Psoas muscle (tissue), 8 donors: ENCODE data around the gene ZNF236. TPM values are rescaled to one million over a fixed set of nuclear protein-coding genes. Genes with fewer than 3 reads are reported as not detected.

Experiments used
- ATAC-seq, 4 donors: fragments of 200-7000 bp; cut with Tn5 transposase; one replicate each; pipeline ENCODE4 v1.9.1; 2020; ENCODE audit warnings: moderate library complexity in 3 of 4, mild to moderate bottlenecking in 2 of 4
- DNase-seq, 2 donors: peaks; one replicate each; pipeline ENCODE4 v3.0.0-alpha.2; 2020
- H3K27ac ChIP-seq: fragments of 200-600 bp; one replicate; pipeline ENCODE4 v1.8.0; 2022
- H3K27me3 ChIP-seq, 3 donors: fragments of 200-600 bp in 1 of 3; one replicate each; pipeline versions ENCODE4 v1.6.1 to v1.8.0; 2013 to 2022; ENCODE audit warnings: low read length in 2 of 3, mild to moderate bottlenecking in 2 of 3, moderate library complexity in 1 of 3; ENCODE audit not compliant: insufficient read depth in 3 of 3
- H3K36me3 ChIP-seq, 2 donors: fragments of 200-600 bp in 1 of 2; one replicate each; pipeline versions ENCODE4 v1.6.1 to v1.8.0; 2013 to 2022; ENCODE audit warnings: low read depth in 1 of 2, mild to moderate bottlenecking in 1 of 2, moderate library complexity in 1 of 2; ENCODE audit not compliant: insufficient read depth in 1 of 2
- H3K4me1 ChIP-seq: fragments of 200-600 bp; one replicate; pipeline ENCODE4 v1.8.0; 2022
- H3K4me3 ChIP-seq: fragments of 200-600 bp; one replicate; pipeline ENCODE4 v1.8.0; 2022; ENCODE audit warnings: mild to moderate bottlenecking
- H3K9me3 ChIP-seq: fragments of 200-600 bp; one replicate; pipeline ENCODE4 v1.8.0; 2022
- CTCF ChIP-seq: fragments of 200-600 bp; IDR thresholded peaks from one replicate; pipeline ENCODE4 v1.8.0; 2022; ENCODE audit warnings: antibody characterized with exemption
- WGBS, 3 donors: extraction: QIAGEN DNeasy Blood & Tissue Kit; methylation state at CpG; one replicate each; pipeline versions ENCODE4 v1.1.6 to v1.1.7; 2013; 5-methylcytosine and 5-hydroxymethylcytosine counted together
- intact Hi-C, 2 donors: fragments of 100-400 bp; cut with DNase I; formaldehyde crosslinking; loops; one replicate each; pipeline versions ENCODE4 v1.11.0 to v1.14.2; 2022
- polyA plus RNA-seq, 3 donors: library from polyadenylated mRNA; stranded (reverse); fragments of 200-250 nt; gene quantifications; one replicate each; pipeline ENCODE4 v1.2.3, GENCODE V29; 2013
- total RNA-seq, 4 donors: library from RNA; stranded (reverse); fragmentation: NEBNext Ultra II Directional in 2 of 4; extraction: Animal tissue kit (Norgen Biotek cat#: 25700) in 2 of 4; gene quantifications; one replicate each; pipeline versions ENCODE4 v1.2.1 to v1.2.4, GENCODE V29; 2021 to 2023
- donor health status: healthy with polysubstance abuse.
- donor health status: DM: no; HTN: no; CAD: no; lungs with moderate emphysema.
- donor health status: Bipolar disorder and iron deficiency.
- donor health status: healthy.
- donor health status: DM: yes; HTN: yes; CAD: no.
- donor health status: DM: no; HTN: no; CAD: no.
- donor health status: DM: no; HTN: no; CAD: no.
- donor health status: DM: yes; HTN: yes; CAD: no.

The ZNF236 gene
- total and polyA plus RNA-seq, 7 donors, result 0.76 to 9.4 (median 7.5) TPM

GRCh38 chr18:76972241-76972640 lies 149.9 kb downstream of the ZNF236 start:
- ATAC-seq, result no peak
- no peak for TF ChIP-seq CTCF
- 77 to 83% (median 83%) methylated on average over 6 of the region's 6 CpGs for WGBS, 3 donors

GRCh38 chr18:76972846-76973519 lies 150.6 kb downstream of the ZNF236 start:
- DNase-seq (no peak), ATAC-seq (no peak)
- intact Hi-C loops, result no loop called here
- H3K4me1 ChIP-seq, result peaks cover 13% of the 10 kb centered on the region
- H3K27me3 ChIP-seq, result no peaks in the 10 kb centered on the region
- H3K4me3 ChIP-seq, result no peak overlapping the region
- no peak for TF ChIP-seq CTCF
- H3K9me3 ChIP-seq, result no peaks in the 10 kb centered on the region
- peaks cover 0 to 16% of the 10 kb centered on the region in 2 donors for H3K36me3 ChIP-seq
- WGBS, 3 donors, result 55 to 59% (median 57%) methylated on average over 13 of the region's 13 CpGs
- no peak overlapping the region for H3K27ac ChIP-seq

More at GRCh38 chr18:76972241-76972640, 149.9 kb downstream of the ZNF236 start:
- no peaks in the 10 kb centered on the region for H3K9me3 ChIP-seq
- peaks cover 6% of the 10 kb centered on the region for H3K4me1 ChIP-seq
- no peaks in the 10 kb centered on the region for H3K27me3 ChIP-seq
- intact Hi-C loops, result no loop called here
- no peak overlapping the region for H3K27ac ChIP-seq
- no peak overlapping the region for H3K4me3 ChIP-seq
- no peak for DNase-seq
- H3K36me3 ChIP-seq, result peaks cover 0 to 16% of the 10 kb centered on the region in 2 donors

- WGBS, 3 donors, result 92 to 94% (median 94%) methylated on average over 20 of the region's 20 CpGs
- H3K36me3 ChIP-seq, result peaks cover 0 to 12% of the 10 kb centered on the region in 2 donors
- no peak for TF ChIP-seq CTCF
- H3K9me3 ChIP-seq, result no peaks in the 10 kb centered on the region
- peaks cover 15% of the 10 kb centered on the region for H3K4me1 ChIP-seq
- DNase-seq (no peak), ATAC-seq (no peak)
- no peak overlapping the region for H3K27ac ChIP-seq
- no peaks in the 10 kb centered on the region for H3K27me3 ChIP-seq
- H3K4me3 ChIP-seq, result no peak overlapping the region
- intact Hi-C loops, result no loop called here
Measured at GRCh38 chr18:76973520-76974266, 151.3 kb downstream of the ZNF236 start.

GRCh38 chr18:76974386-76974785 lies 152.0 kb downstream of the ZNF236 start:
- 78 to 88% (median 87%) methylated on average over 5 of the region's 5 CpGs for WGBS, 3 donors
- intact Hi-C loops, result no loop called here
- no peak for TF ChIP-seq CTCF
- Histone ChIP-seq H3K27me3 (no peaks in the 10 kb centered on the region), H3K9me3 (no peaks in the 10 kb centered on the region), H3K4me3 (no peak overlapping the region), H3K4me1 (peaks cover 15% of the 10 kb centered on the region), H3K27ac (no peak overlapping the region), H3K36me3 (peaks cover 0 to 12% of the 10 kb centered on the region in 2 donors)
- DNase-seq (no peak), ATAC-seq (no peak)
